ENCODE data around the gene RHCG. TPM values are rescaled to one million over a fixed set of nuclear protein-coding genes. Genes with fewer than 3 reads are reported as not detected.

Gene RHCG
- total and polyA plus RNA-seq, 2 of the 13 experiments (the other 11 are each of a cell fraction or from before 2014, with no cell fraction given), result not detected

GRCh38 chr15:89429023-89429422 lies 67.4 kb downstream of the RHCG start:
- H2AFZ ChIP-seq (ENCODE audit: low read length), result no peak overlapping the region
- WGBS (ENCODE audit: low lambda C conversion rate), result 17% methylated on average over 1 of the region's 1 CpG
- H3K27me3 ChIP-seq (ENCODE audit: control insufficient read depth in 1 of 2, insufficient read depth in 2 of 2, low read length in 2 of 2), result peaks cover 0 to 8% of the 10 kb centered on the region in 2 experiments; a peak in 1 of 5 replicates
- H3K9me3 ChIP-seq (ENCODE audit: low read length), result no peaks in the 10 kb centered on the region
- POLR2A ChIA-PET, result no interaction called here
- H3K4me2 ChIP-seq (ENCODE audit: low read depth, low read length), result no peak overlapping the region
- ATAC-seq, result no peak
- H3K9ac ChIP-seq (ENCODE audit: insufficient read depth, low read depth, low read length), result no peak overlapping the region
- no peak for FAIRE-seq
- H3K27ac ChIP-seq (ENCODE audit: extremely low read length, insufficient read depth, low read length), result no peak overlapping the region
- in situ Hi-C loops (cut with HindIII; ENCODE audit: extremely low pct_ligation_motif_present, low pct_unique_long_range_greater_than_20kb) (no loop called here), intact Hi-C loops (cut with micrococcal nuclease; ENCODE audit: unreplicated experiment) (no loop called here)
- no peaks in the 10 kb centered on the region for H3K79me2 ChIP-seq (ENCODE audit: insufficient read depth, low read length)
- peaks cover 8% of the 10 kb centered on the region; the same call in 1 of the 2 replicates for H3K4me1 ChIP-seq (ENCODE audit: insufficient read depth, low read length)
- BruUV-seq (replicated peaks), result no TSS peak
- CTCF ChIA-PET (ENCODE audit: low intra/inter-chr PET ratio, low total read pairs), result interaction anchor here (3.3 kb wide), 1 partner anchor 70 kb away, joined by 45 read pairs; no protein-coding TSS in a partner anchor
- H3K36me3 ChIP-seq (replicated peaks in 1 of 2; ENCODE audit: control insufficient read depth in 1 of 2, insufficient read depth in 2 of 2, low read length in 2 of 2), result no peaks in the 10 kb centered on the region
- H4K20me1 ChIP-seq (ENCODE audit: insufficient read depth, low read length), result no peaks in the 10 kb centered on the region
- no peak overlapping the region for H3K4me3 ChIP-seq (replicated peaks in 1 of 3; ENCODE audit: insufficient read depth in 1 of 3, low read depth in 2 of 3, low read length in 3 of 3)
- DNase-seq (ENCODE audit: low spot score), result no peak
- TF ChIP-seq ZBTB37 (CRISPR knock-in tag; IDR thresholded peaks at IDR 0.05) (no peak), HIC2 (CRISPR knock-in tag; IDR thresholded peaks at IDR 0.05; ENCODE audit: low read depth) (no peak), CBX2 (IDR thresholded peaks at IDR 0.05; ENCODE audit: low read depth, low read length) (no peak), CBX2 (CRISPR knock-in tag; IDR thresholded peaks at IDR 0.05; ENCODE audit: low read depth) (no peak), ZNF652 (CRISPR knock-in tag; IDR thresholded peaks at IDR 0.05; ENCODE audit: borderline replicate concordance, low read depth) (no peak), SAFB2 (CRISPR knock-in tag; IDR thresholded peaks at IDR 0.05; ENCODE audit: borderline replicate concordance, low read depth) (no peak), HDAC2 (CRISPR knock-in tag; IDR thresholded peaks at IDR 0.05) (no peak), NPAS2 (CRISPR knock-in tag; IDR thresholded peaks at IDR 0.05; ENCODE audit: borderline replicate concordance) (no peak), ZNF282 (IDR thresholded peaks at IDR 0.05; ENCODE audit: partially characterized antibody) (no peak), ZNF550 (CRISPR knock-in tag; IDR thresholded peaks at IDR 0.05; ENCODE audit: borderline replicate concordance) (no peak), ZNF816 (CRISPR knock-in tag; IDR thresholded peaks at IDR 0.05; ENCODE audit: borderline replicate concordance) (no peak), ZNF883 (CRISPR knock-in tag; IDR thresholded peaks at IDR 0.05; ENCODE audit: not compliant biosample characterization) (no peak), ZNF10 (CRISPR knock-in tag; IDR thresholded peaks at IDR 0.05; ENCODE audit: borderline replicate concordance, low read depth) (no peak), GATAD2A (CRISPR knock-in tag; IDR thresholded peaks at IDR 0.05) (no peak), TP53 (CRISPR knock-in tag; conservative IDR thresholded peaks at IDR 0.05) (no peak), AGO2 (optimal IDR thresholded peaks at IDR 0.05; ENCODE audit: low read depth, low read length) (no peak)
- TF ChIP-seq, protein P1, sequence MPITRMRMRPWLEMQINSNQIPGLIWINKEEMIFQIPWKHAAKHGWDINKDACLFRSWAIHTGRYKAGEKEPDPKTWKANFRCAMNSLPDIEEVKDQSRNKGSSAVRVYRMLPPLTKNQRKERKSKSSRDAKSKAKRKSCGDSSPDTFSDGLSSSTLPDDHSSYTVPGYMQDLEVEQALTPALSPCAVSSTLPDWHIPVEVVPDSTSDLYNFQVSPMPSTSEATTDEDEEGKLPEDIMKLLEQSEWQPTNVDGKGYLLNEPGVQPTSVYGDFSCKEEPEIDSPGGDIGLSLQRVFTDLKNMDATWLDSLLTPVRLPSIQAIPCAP (CRISPR knock-in tag; IDR thresholded peaks at IDR 0.05; ENCODE audit: low read depth), result no peak
- TF ChIP-seq, protein P2, sequence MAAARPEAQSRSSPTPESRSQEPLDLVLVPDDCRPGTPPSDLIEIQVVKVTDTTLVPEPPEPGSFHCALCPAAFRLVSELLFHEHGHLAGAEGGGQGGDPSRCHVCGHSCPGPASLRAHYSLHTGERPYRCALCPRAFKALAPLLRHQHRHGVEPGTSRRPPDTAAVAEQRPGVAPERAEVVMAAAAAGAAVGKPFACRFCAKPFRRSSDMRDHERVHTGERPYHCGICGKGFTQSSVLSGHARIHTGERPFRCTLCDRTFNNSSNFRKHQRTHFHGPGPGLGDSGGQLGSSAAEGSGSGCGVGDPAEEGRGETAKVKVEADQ (CRISPR knock-in tag; IDR thresholded peaks at IDR 0.05; ENCODE audit: borderline replicate concordance), result no peak
